BJ (cell line): Measurements from ENCODE around the gene PACRG. TPM values are rescaled to one million over a fixed set of nuclear protein-coding genes. Genes with fewer than 3 reads are reported as not detected.

Experiments
- CTCF ChIA-PET: fragments of 350-600 bp; formaldehyde crosslinking; extraction: SDS; loops from one replicate; lab custom pipeline; 2021; ENCODE audit warnings: antibody characterized with exemption, inconsistent platforms; lab: Yijun Ruan, JAX
- POLR2A ChIA-PET: fragments of 300-600 bp; sonication (Branson Sonifier 250); formaldehyde crosslinking; extraction: SDS; loops from one replicate; lab custom pipeline; 2021; ENCODE audit warnings: antibody characterized with exemption; lab: Charles Lee
- DNase-seq: peaks from one replicate; pipeline ENCODE4 v3.0.0-alpha.2; 2011; ENCODE audit warnings: low read depth
- H3K27me3 ChIP-seq: 2 replicates; pipeline ENCODE4 v1.6.0; 2011; ENCODE audit warnings: low read length; ENCODE audit not compliant: control insufficient read depth, insufficient read depth
- H3K36me3 ChIP-seq: 2 replicates; pipeline ENCODE4 v1.5.1; 2011; ENCODE audit warnings: low read length; ENCODE audit not compliant: control insufficient read depth, insufficient read depth
- H3K4me3 ChIP-seq: 2 replicates; pipeline ENCODE4 v1.5.1; 2011; ENCODE audit warnings: low read depth, mild to moderate bottlenecking, control low read depth, low read length
- polyA plus RNA-seq: library from polyadenylated mRNA; depleted of rRNA; stranded (reverse); fragments of >200 nt; gene quantifications from 2 replicates; pipeline ENCODE4 v1.2.3, GENCODE V29; 2011
- TF ChIP-seq, protein P1 (sequence below): IDR thresholded peaks from 2 replicates; pipeline ENCODE4 v1.5.1; 2011; ENCODE audit warnings: low read depth, mild to moderate bottlenecking, control low read depth, inconsistent platforms, low read length, moderate library complexity; ENCODE audit not compliant: insufficient read depth

PACRG gene
- polyA plus RNA-seq, 1 experiment = 0.20 TPM

DNA sequence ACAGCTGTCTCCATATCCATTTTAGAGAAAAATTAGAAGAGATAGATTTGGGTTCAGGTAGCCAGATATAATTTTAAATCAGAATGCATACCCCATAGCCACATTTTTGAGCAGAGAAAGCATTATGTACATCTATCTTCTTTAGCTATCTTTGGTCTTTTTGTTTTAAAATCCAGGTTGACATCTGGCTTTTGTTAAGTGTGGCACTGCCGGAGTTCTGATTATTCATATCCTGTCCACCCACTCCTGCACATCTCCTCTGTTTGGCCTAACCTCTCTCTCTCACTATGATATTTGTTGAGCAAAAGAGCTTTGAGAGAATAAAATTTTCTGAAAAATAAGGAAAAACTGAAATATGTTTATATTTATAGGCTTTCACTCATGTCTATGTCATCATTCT is 189.7 kb downstream of the PACRG start:
- DNase-seq = no peak
- Histone ChIP-seq H3K27me3 (no peaks in the 10 kb centered on the region), H3K36me3 (no peaks in the 10 kb centered on the region), H3K4me3 (no peak overlapping the region)
- CTCF ChIA-PET = no interaction called here
- TF ChIP-seq, protein P1, sequence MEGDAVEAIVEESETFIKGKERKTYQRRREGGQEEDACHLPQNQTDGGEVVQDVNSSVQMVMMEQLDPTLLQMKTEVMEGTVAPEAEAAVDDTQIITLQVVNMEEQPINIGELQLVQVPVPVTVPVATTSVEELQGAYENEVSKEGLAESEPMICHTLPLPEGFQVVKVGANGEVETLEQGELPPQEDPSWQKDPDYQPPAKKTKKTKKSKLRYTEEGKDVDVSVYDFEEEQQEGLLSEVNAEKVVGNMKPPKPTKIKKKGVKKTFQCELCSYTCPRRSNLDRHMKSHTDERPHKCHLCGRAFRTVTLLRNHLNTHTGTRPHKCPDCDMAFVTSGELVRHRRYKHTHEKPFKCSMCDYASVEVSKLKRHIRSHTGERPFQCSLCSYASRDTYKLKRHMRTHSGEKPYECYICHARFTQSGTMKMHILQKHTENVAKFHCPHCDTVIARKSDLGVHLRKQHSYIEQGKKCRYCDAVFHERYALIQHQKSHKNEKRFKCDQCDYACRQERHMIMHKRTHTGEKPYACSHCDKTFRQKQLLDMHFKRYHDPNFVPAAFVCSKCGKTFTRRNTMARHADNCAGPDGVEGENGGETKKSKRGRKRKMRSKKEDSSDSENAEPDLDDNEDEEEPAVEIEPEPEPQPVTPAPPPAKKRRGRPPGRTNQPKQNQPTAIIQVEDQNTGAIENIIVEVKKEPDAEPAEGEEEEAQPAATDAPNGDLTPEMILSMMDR = no peak
- POLR2A ChIA-PET = no interaction called here

DNA sequence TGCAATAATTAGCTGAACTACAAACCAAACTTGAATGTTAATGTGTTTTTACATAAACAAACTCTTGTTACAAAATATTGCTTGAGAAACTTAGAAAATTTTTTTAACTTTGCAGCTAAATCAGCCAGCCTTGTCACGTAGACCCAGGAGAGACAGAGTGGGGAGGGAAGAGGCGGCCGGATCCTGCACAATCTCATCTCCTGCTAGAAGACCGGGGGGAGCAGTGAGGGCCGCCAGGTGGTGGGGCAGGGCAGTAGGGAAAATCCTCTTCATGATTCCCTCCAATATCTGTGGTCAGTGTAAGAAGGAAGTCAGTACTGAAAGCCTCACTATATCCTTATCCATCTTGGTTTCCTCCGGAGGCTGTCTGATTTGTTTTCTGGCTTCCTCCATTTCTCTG is 193.3 kb downstream of the PACRG start:
- ChIA-PET CTCF (interaction anchor here (0.6 kb wide), 1 partner anchor 12 kb away, joined by 3 read pairs; no protein-coding TSS in a partner anchor), POLR2A (no interaction called here)
- TF ChIP-seq, protein P1 = no peak
- H3K4me3 ChIP-seq = no peak overlapping the region
- no peaks in the 10 kb centered on the region for H3K27me3 ChIP-seq
- no peak for DNase-seq
- no peaks in the 10 kb centered on the region for H3K36me3 ChIP-seq

DNA sequence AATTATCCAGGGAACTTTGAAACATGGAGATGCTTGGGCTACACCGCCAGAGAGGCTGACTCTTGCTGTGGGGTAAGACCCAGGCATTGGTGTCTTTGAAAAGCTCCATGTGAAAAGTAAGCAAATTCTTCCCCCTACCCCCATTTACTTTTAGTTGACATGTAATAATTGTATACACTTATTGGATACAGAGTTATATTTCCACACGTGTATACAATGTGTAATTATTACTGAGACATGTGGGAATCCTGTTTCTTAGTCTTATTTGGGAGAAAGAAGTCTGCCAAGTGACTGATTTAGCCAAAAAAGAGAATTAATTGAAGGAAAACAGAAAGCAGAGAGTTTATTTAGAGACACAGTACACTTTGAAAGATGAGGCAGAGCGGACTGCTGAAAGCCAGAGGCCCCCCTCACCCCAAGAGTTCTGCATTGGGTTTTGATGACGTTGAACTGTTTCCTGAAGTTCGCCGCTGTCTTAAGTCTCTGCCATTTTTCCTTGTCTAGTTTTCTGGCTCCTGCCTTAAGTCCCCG is 193.8 kb downstream of the PACRG start:
- H3K27me3 ChIP-seq = no peaks in the 10 kb centered on the region
- no peak overlapping the region for H3K4me3 ChIP-seq
- ChIA-PET POLR2A (no interaction called here), CTCF (no interaction called here)
- no peaks in the 10 kb centered on the region for H3K36me3 ChIP-seq
- TF ChIP-seq, protein P1 = no peak
- no peak for DNase-seq

DNA sequence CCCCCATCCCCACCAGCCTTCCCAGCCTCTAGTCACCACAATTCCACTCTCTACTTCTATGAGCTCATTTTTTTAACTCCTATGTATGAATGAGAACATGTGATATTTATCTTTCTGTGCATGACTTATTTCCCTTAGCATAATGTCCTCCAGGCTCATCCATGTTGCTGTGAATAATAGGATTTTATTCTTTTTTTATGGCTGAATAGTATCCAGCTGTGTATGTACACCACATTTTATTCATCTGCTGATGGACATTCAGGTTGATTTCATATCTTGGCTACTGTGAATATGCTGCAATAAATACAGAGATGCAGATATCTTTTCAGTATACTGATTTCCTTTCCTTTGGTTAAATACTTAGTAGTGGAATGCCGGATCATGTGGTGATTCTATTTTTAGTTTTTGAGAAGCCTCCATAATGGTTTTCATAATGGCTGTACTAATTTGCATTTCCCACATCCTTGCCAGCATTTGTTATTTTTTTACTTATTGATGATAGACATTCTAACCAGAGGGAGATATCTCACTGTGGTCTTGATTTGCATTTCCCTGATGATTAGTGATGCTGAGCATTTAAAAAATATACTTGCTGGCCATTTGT is 194.9 kb downstream of the PACRG start:
- no peak for DNase-seq
- TF ChIP-seq, protein P1 = no peak
- Histone ChIP-seq H3K4me3 (no peak overlapping the region), H3K36me3 (no peaks in the 10 kb centered on the region), H3K27me3 (no peaks in the 10 kb centered on the region)
- CTCF ChIA-PET = no interaction called here
- POLR2A ChIA-PET = no interaction called here

DNA sequence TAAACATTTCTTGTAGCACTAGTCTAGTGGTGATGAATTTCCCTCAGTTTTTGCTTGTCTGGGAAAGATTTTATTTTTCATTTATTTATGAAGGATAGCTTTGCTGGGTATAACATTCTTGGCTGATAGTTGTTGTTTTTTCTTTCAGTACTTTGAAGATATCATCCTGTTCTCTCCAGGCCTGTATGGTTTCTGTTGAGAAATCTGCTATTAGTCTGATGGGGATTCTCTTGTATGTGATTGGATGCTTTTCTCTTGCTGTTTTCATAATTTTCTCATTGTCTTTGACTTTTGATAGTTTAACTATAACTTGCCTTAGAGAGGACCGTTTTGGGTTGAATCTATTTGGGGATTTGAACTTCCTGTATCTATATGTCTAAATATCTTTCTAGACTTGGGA is 207.1 kb downstream of the PACRG start:
- ChIA-PET POLR2A (no interaction called here), CTCF (no interaction called here)
- DNase-seq = no peak
- Histone ChIP-seq H3K36me3 (no peaks in the 10 kb centered on the region), H3K27me3 (no peaks in the 10 kb centered on the region), H3K4me3 (no peak overlapping the region)
- TF ChIP-seq, protein P1 = no peak
